ENCODE results near the gene ANKMY2.
"Not testable (repeated sequence)": the region's sequence is repeated elsewhere in the genome, so short reads cannot be mapped to it uniquely, and the experiment has no call there.

ANKMY2 gene

GRCh38 chr7:16659854-16660497 is 14.4 kb upstream of the ANKMY2 start:
- not testable (repeated sequence) for DNase-seq (ENCODE audit: low spot score)

GRCh38 chr7:16657656-16658279 is 12.2 kb upstream of the ANKMY2 start:
- no peak for DNase-seq (ENCODE audit: low spot score)

GRCh38 chr7:16656141-16656540 is 10.6 kb upstream of the ANKMY2 start:
- DNase-seq (ENCODE audit: low spot score), result no peak

GRCh38 chr7:16655394-16655793 is 9.8 kb upstream of the ANKMY2 start:
- DNase-seq (ENCODE audit: low spot score), result no peak

- no peak for DNase-seq (ENCODE audit: low spot score)
These were observed 7.3 kb upstream of the ANKMY2 start for GRCh38 chr7:16652888-16653287.

- no peak for DNase-seq (ENCODE audit: low spot score)
These were observed 6.7 kb upstream of the ANKMY2 start for GRCh38 chr7:16652240-16652583.

GRCh38 chr7:16651396-16652239 is 6.1 kb upstream of the ANKMY2 start:
- DNase-seq (ENCODE audit: low spot score), result no peak

- DNase-seq (ENCODE audit: low spot score), result no peak
These were observed 4.7 kb upstream of the ANKMY2 start for GRCh38 chr7:16650266-16650665.

GRCh38 chr7:16649196-16649595 is 3.6 kb upstream of the ANKMY2 start:
- DNase-seq (ENCODE audit: low spot score), result no peak

GRCh38 chr7:16648551-16648950 is 3.0 kb upstream of the ANKMY2 start:
- peak; percentile 54 for DNase-seq (ENCODE audit: low spot score)

GRCh38 chr7:16647435-16647960 is 1.9 kb upstream of the ANKMY2 start:
- peak; percentile 70 for DNase-seq (ENCODE audit: low spot score)

- peak; percentile 27 for DNase-seq (ENCODE audit: low spot score)
These were observed 1.0 kb upstream of the ANKMY2 start for GRCh38 chr7:16646472-16647072.

GRCh38 chr7:16644636-16645592 is 640 bp downstream of the ANKMY2 start:
- peak; percentile 20 for DNase-seq (ENCODE audit: low spot score)

GRCh38 chr7:16644157-16644556 is 1.4 kb downstream of the ANKMY2 start:
- DNase-seq (ENCODE audit: low spot score), result no peak

- DNase-seq (ENCODE audit: low spot score), result no peak
These were observed 7.0 kb downstream of the ANKMY2 start for GRCh38 chr7:16638282-16639280.

GRCh38 chr7:16637379-16637778 is 8.2 kb downstream of the ANKMY2 start:
- DNase-seq (ENCODE audit: low spot score), result no peak

GRCh38 chr7:16636555-16637101 is 8.9 kb downstream of the ANKMY2 start:
- DNase-seq (ENCODE audit: low spot score), result no peak

- DNase-seq (ENCODE audit: low spot score), result no peak
These were observed 11.2 kb downstream of the ANKMY2 start for GRCh38 chr7:16634271-16634738.

- no peak for DNase-seq (ENCODE audit: low spot score)
These were observed 14.9 kb downstream of the ANKMY2 start for GRCh38 chr7:16630654-16631053.

GRCh38 chr7:16627236-16627635 is 18.3 kb downstream of the ANKMY2 start:
- no peak for DNase-seq (ENCODE audit: low spot score)
